ENCODE measurements around the gene CEACAM16. TPM values are rescaled to one million over a fixed set of nuclear protein-coding genes. Genes with fewer than 3 reads are reported as not detected.
A peak's percentile ranks its signal among the peaks of the same experiment; 100 is the strongest.
"Not testable (repeated sequence)": the region's sequence is repeated elsewhere in the genome, so short reads cannot be mapped to it uniquely, and the experiment has no call there.

Gene CEACAM16
- total and polyA plus RNA-seq, 12 donors: 0.27 to 1.4 (median 0.57) TPM; not detected in 7

DNA sequence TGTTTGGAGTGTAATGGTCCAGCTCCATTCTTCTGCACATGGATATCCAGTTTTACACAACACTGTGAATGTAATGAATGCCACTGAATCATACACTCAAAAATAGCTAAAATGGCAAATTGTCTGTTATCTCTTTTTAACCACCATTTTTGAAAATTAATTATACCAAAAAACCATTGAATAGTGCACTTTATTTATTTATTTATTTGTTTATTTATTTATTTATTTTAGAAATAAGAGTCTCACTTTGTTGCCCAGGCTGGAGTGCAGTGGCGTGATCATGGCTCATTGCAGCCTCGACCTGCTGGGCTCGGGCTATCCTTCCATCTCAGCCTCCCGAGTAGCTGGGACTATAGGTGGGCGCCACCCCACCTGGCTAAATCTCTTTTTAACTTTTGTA lies 35.0 kb upstream of the CEACAM16 start:
- H3K27ac ChIP-seq: no peak overlapping the region
- peaks cover 0 to 4% of the 10 kb centered on the region in 2 donors for H3K4me1 ChIP-seq (replicated peaks in 1 of 2)
- no peak overlapping the region for H3K4me3 ChIP-seq
- intact Hi-C loops (cut with DNase I): no loop called here
- 93 to 100% (median 97%) methylated on average over 5 of the region's 5 CpGs for WGBS, 4 donors
- peaks cover 0 to 34% of the 10 kb centered on the region in 2 donors for H3K36me3 ChIP-seq (replicated peaks in 1 of 2)
- TF ChIP-seq, protein P1, sequence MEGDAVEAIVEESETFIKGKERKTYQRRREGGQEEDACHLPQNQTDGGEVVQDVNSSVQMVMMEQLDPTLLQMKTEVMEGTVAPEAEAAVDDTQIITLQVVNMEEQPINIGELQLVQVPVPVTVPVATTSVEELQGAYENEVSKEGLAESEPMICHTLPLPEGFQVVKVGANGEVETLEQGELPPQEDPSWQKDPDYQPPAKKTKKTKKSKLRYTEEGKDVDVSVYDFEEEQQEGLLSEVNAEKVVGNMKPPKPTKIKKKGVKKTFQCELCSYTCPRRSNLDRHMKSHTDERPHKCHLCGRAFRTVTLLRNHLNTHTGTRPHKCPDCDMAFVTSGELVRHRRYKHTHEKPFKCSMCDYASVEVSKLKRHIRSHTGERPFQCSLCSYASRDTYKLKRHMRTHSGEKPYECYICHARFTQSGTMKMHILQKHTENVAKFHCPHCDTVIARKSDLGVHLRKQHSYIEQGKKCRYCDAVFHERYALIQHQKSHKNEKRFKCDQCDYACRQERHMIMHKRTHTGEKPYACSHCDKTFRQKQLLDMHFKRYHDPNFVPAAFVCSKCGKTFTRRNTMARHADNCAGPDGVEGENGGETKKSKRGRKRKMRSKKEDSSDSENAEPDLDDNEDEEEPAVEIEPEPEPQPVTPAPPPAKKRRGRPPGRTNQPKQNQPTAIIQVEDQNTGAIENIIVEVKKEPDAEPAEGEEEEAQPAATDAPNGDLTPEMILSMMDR (IDR thresholded peaks at IDR 0.05): no peak
- TF ChIP-seq POLR2A (IDR thresholded peaks at IDR 0.05): no peak
- no peaks in the 10 kb centered on the region for H3K27me3 ChIP-seq
- no peak for DNase-seq
- no peaks in the 10 kb centered on the region for H3K9me3 ChIP-seq (replicated peaks in 1 of 3)

DNA sequence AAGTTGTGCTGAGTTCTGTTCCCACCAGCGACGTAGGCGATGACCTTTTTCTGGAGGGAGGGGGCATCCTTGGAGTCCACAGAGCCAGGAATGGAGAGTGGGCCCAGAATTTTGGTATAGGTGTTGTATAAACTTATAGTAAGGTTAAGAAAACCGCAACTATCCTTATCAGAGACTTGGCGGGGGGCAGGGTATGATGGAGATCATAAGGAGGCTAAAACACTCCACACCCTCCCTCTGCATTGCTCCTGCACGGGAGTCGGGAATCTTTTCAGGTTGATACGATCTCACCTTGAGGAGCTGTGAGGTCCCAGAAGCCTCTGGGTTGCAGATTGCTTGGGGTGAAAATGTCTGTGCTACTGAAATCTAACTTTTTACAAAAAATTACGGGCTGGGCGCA lies 34.0 kb upstream of the CEACAM16 start:
- H3K36me3 ChIP-seq (replicated peaks in 1 of 2): peaks cover 0 to 25% of the 10 kb centered on the region in 2 donors
- no peak overlapping the region for H3K27ac ChIP-seq
- H3K9me3 ChIP-seq (replicated peaks in 1 of 3): no peaks in the 10 kb centered on the region
- peaks cover 0 to 4% of the 10 kb centered on the region in 2 donors for H3K4me1 ChIP-seq (replicated peaks in 1 of 2)
- WGBS, 4 donors: 87 to 96% (median 92%) methylated on average over 10 of the region's 10 CpGs
- intact Hi-C loops (cut with DNase I): no loop called here
- no peak for DNase-seq
- no peaks in the 10 kb centered on the region for H3K27me3 ChIP-seq
- no peak overlapping the region for H3K4me3 ChIP-seq
- TF ChIP-seq POLR2A (IDR thresholded peaks at IDR 0.05): no peak
- TF ChIP-seq, protein P1 (IDR thresholded peaks at IDR 0.05): no peak

DNA sequence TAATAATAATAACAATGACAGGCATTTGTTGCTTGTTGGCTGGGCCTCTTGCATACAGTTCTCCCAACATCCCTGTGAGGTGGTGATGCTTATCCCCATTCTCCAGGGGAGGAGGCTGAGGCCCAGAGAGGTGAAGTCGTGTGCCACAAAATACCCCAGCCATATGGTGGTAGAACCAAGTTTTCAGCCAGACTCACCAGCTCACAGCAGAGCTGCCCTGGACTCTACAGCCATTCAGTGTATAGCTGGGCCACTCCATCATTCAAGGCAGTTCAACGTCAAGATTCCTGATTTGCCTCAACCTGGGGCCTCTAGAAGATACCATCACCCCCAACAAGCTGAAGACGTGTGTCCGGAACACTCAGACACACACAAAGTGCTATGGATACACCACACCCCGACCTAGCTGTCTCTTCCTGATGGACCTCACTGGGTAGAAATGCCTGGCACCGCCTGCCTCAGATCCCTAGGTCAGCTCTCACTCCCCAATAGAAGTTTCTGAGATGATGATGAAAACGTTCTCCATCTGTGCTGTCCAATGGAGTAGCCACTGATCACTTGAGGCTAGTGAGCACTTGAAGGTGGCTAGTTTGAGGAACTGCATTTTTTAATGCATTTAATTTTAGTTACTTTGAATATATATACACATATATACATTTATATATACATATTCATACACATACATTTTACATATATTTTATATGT lies 31.9 kb upstream of the CEACAM16 start:
- WGBS, 4 donors: 84 to 89% (median 86%) methylated on average over 5 to 7 of the region's 7 CpGs
- no peak for TF ChIP-seq POLR2A (IDR thresholded peaks at IDR 0.05)
- TF ChIP-seq, protein P1 (IDR thresholded peaks at IDR 0.05): no peak

DNA sequence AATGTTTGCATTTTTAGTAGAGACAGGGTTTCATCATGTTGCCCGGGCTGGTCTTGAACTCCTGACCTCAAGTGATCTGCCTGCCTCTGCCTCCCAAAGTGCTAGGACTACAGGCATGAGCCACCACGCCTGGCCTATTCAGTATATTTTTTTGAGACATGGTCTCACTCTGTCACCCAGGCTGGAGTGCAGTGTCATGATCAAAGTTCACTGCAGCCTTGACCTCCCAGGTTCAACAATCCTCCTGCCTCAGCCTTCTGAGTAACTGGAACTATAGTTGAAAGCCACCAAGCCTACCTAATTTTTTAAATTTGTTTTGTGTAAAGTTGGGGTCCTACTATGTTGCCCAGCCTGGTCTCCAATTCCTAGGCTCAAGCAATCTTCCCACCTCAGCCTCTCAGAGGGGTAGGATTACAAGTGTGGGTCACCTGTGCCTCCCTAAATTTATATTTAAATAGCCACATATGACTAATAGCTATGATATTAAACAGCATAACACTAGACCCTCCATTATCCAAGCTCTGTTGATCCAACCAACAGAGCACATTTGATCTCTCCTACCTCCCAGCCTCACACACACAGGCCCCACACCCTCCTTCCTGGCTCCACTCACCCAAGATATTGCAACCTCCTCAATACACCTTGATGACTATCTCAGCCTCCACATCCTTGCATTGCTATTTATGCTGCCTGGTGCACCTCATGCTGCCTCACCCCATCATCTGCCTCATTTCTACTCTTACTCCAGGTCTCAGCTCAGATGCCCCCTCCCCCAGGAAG lies 29.8 kb upstream of the CEACAM16 start:
- Histone ChIP-seq H3K36me3 (replicated peaks in 1 of 2) (no peaks in the 10 kb centered on the region), H3K27ac (no peak overlapping the region), H3K4me3 (no peak overlapping the region), H3K9me3 (replicated peaks in 1 of 3) (no peaks in the 10 kb centered on the region), H3K27me3 (no peaks in the 10 kb centered on the region), H3K4me1 (replicated peaks in 1 of 2) (no peaks in the 10 kb centered on the region)
- WGBS, 4 donors: 58 to 72% (median 62%) methylated on average over 2 of the region's 2 CpGs
- intact Hi-C loops (cut with DNase I): no loop called here
- DNase-seq: peak in 1 of 7 donors; percentile 36
- TF ChIP-seq, protein P1 (IDR thresholded peaks at IDR 0.05): no peak
- no peak for TF ChIP-seq POLR2A (IDR thresholded peaks at IDR 0.05)

More for the DNA sequence above, 31.9 kb upstream of the CEACAM16 start:
- H3K9me3 ChIP-seq (replicated peaks in 1 of 3): no peaks in the 10 kb centered on the region
- intact Hi-C loops (cut with DNase I): no loop called here
- peaks cover 0 to under 1% of the 10 kb centered on the region in 2 donors for H3K4me1 ChIP-seq (replicated peaks in 1 of 2)
- no peak overlapping the region for H3K27ac ChIP-seq
- DNase-seq: no peak
- peaks cover 0 to 7% of the 10 kb centered on the region in 2 donors for H3K36me3 ChIP-seq (replicated peaks in 1 of 2)
- H3K27me3 ChIP-seq: no peaks in the 10 kb centered on the region
- H3K4me3 ChIP-seq: no peak overlapping the region

DNA sequence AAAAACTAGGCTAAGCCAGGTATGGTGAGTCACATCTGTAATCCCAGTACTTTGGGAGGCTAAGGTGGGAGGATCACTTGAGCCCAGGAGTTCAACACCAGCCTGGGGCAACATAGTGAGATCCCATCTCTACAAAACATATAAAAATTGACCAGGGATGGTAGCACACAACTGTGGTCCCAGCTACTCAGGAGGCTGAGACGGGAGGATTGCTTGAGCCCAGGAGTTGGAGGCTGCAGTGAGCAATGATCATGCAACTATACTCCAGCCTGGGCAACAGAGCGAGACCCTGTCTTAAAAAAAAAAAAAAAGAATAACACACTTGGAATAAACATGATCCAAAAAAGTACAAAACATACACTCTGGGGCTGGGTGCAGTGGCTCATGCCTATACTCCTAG lies 28.9 kb upstream of the CEACAM16 start:
- DNase-seq; H3K9me3 ChIP-seq (replicated peaks in 1 of 3); H3K36me3 ChIP-seq (replicated peaks in 1 of 2); H3K4me1 ChIP-seq (replicated peaks in 1 of 2); H3K4me3 ChIP-seq; H3K27ac ChIP-seq; intact Hi-C loops (cut with DNase I); H3K27me3 ChIP-seq: not testable (repeated sequence)
- 95 to 100% (median 97%) methylated on average over 2 of the region's 2 CpGs for WGBS, 4 donors
